Esophagus squamous epithelium (tissue), 4 donors: ENCODE measurements around the gene DCAF12.

Experiments used
- POLR2A ChIP-seq, 4 donors: fragments of 450-650 bp; IDR thresholded peaks; one replicate each; pipeline ENCODE4 v1.6.1; 2017; ENCODE audit warnings: antibody characterized with exemption in 4 of 4, mild to moderate bottlenecking in 4 of 4, moderate library complexity in 3 of 4
- TF ChIP-seq, protein P1 (sequence below), 6 experiments: fragments of 450-650 bp in 4 of 6; fragments of 200-600 bp in 2 of 6; sonication (generic) in 2 of 6; IDR thresholded peaks; one replicate each; pipeline ENCODE4 v1.5.1; 2016 to 2019; ENCODE audit warnings: antibody characterized with exemption in 6 of 6, mild to moderate bottlenecking in 4 of 6, moderate library complexity in 4 of 6

DNA sequence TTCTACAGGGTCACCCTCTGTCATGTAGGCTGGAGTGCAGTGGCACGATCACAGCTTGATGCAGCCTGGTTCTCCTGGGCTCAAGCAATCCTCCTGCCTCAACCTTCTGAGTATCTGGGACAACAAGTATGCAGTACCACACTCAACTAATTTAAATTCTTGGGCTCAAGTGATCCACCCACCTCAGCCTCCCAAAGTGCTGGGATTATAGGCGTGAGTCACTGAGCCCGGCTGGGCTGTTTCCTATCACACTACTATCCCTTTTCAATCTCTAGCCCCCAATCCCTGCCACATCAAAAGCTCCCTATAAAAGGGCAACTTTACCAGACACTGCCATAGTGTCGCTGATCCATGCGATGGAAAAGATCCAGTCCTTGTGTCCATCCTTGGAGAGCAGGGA, 20.4 kb downstream of the DCAF12 start:
- TF ChIP-seq, protein P1, sequence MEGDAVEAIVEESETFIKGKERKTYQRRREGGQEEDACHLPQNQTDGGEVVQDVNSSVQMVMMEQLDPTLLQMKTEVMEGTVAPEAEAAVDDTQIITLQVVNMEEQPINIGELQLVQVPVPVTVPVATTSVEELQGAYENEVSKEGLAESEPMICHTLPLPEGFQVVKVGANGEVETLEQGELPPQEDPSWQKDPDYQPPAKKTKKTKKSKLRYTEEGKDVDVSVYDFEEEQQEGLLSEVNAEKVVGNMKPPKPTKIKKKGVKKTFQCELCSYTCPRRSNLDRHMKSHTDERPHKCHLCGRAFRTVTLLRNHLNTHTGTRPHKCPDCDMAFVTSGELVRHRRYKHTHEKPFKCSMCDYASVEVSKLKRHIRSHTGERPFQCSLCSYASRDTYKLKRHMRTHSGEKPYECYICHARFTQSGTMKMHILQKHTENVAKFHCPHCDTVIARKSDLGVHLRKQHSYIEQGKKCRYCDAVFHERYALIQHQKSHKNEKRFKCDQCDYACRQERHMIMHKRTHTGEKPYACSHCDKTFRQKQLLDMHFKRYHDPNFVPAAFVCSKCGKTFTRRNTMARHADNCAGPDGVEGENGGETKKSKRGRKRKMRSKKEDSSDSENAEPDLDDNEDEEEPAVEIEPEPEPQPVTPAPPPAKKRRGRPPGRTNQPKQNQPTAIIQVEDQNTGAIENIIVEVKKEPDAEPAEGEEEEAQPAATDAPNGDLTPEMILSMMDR (IDR thresholded peaks at IDR 0.05) = no peak
- TF ChIP-seq POLR2A (IDR thresholded peaks at IDR 0.05) = no peak
